Panc1 (cell line): Measurements from ENCODE around the gene HORMAD1. TPM values are rescaled to one million over a fixed set of nuclear protein-coding genes. Genes with fewer than 3 reads are reported as not detected.
A peak's percentile ranks its signal among the peaks of the same experiment; 100 is the strongest.

Source experiments
- ATAC-seq: fragments of 200-7000 bp; cut with Tn5 transposase; 2 replicates; pipeline ENCODE4 v1.9.1; 2020; ENCODE audit warnings: mild to moderate bottlenecking, moderate library complexity
- BruUV-seq: library from RNA; stranded (reverse); fragments of 400-500 nt; replicated peaks from 2 replicates; lab custom pipeline; 2021; lab: Mats Ljungman, UMichigan
- CTCF ChIA-PET: fragments of 300-600 bp; sonication (Branson Sonifier 250); formaldehyde crosslinking; loops from one replicate; lab custom pipeline; 2022; ENCODE audit warnings: antibody characterized with exemption; lab: Charles Lee
- POLR2A ChIA-PET: fragments of 300-600 bp; sonication (Branson Sonifier 250); formaldehyde crosslinking; loops from one replicate; lab custom pipeline; 2022; ENCODE audit warnings: antibody characterized with exemption; lab: Charles Lee
- DNase-seq: peaks from one replicate; pipeline ENCODE4 v3.0.0-alpha.2; 2010; ENCODE audit warnings: low read depth, low spot score
- H3K27ac ChIP-seq: 2 replicates; pipeline ENCODE4 v1.5.1; 2011; ENCODE audit warnings: mild to moderate bottlenecking, low read length, inconsistent platforms
- H3K27me3 ChIP-seq: fragments of 200-500 bp; sonication (Bioruptor generic); 2 replicates; pipeline ENCODE4 v1.6.0; 2014; ENCODE audit warnings: low read length, inconsistent platforms; ENCODE audit not compliant: control insufficient read depth, insufficient read depth
- H3K36me3 ChIP-seq: fragments of 200-500 bp; sonication (Bioruptor generic); 2 replicates; pipeline ENCODE4 v1.5.1; 2014; ENCODE audit warnings: inconsistent platforms, mild to moderate bottlenecking, low read length, moderate library complexity; ENCODE audit not compliant: control insufficient read depth, insufficient read depth
- H3K4me1 ChIP-seq: 2 replicates; pipeline ENCODE4 v1.5.1; 2011; ENCODE audit warnings: inconsistent platforms, mild to moderate bottlenecking, low read length, moderate library complexity; ENCODE audit not compliant: control insufficient read depth, insufficient read depth
- H3K4me3 ChIP-seq, 2 experiments: 2 replicates each; pipeline ENCODE4 v1.5.1; 2011 to 2012; ENCODE audit warnings: low read depth in 2 of 2, low read length in 2 of 2, mild to moderate bottlenecking in 2 of 2, inconsistent platforms in 1 of 2, moderate library complexity in 1 of 2
- H3K9me3 ChIP-seq: fragments of 200-500 bp; sonication (Bioruptor generic); 2 replicates; pipeline ENCODE4 v1.5.1; 2014; ENCODE audit warnings: low read depth, mild to moderate bottlenecking, inconsistent platforms, low read length, moderate library complexity; ENCODE audit not compliant: control insufficient read depth, insufficient read depth
- CTCF ChIP-seq: fragments of 450-650 bp; IDR thresholded peaks from 2 replicates; pipeline ENCODE4 v1.5.1; 2017; ENCODE audit warnings: mild to moderate bottlenecking
- POLR2AphosphoS5 ChIP-seq: IDR thresholded peaks from 2 replicates; pipeline ENCODE4 v1.6.1; 2012; ENCODE audit warnings: mild to moderate bottlenecking, low read depth, low read length, moderate library complexity
- SIN3A ChIP-seq: IDR thresholded peaks from 2 replicates; pipeline ENCODE4 v1.6.1; 2012; ENCODE audit warnings: low read depth, mild to moderate bottlenecking, low read length, moderate library complexity, borderline replicate concordance; ENCODE audit not compliant: insufficient read depth
- TCF7L2 ChIP-seq: IDR thresholded peaks from 2 replicates; pipeline ENCODE4 v1.6.1; 2011; ENCODE audit warnings: mild to moderate bottlenecking, low read depth, low read length, inconsistent platforms
- in situ Hi-C: cut with HindIII; loops from 2 replicates; pipeline ENCODE4 v1.10.0; 2016; ENCODE audit warnings: low sequenced_read_pairs, low pct_unique_long_range_greater_than_20kb
- intact Hi-C: fragments of 100-400 bp; cut with micrococcal nuclease; formaldehyde crosslinking; loops from one replicate; pipeline ENCODE4 v1.10.0; 2022; ENCODE audit not compliant: unreplicated experiment
- total RNA-seq: library from RNA; stranded (reverse); gene quantifications from one replicate; pipeline ENCODE4 v1.2.1, GENCODE V29; 2021; ENCODE audit not compliant: unreplicated experiment
- TF ChIP-seq, protein P1 (sequence below), 2 experiments: IDR thresholded peaks; 2 replicates each; pipeline ENCODE4 v1.6.1; 2011 to 2012; ENCODE audit warnings: low read depth in 2 of 2, control low read depth in 1 of 2, low read length in 1 of 2, mild to moderate bottlenecking in 1 of 2, moderate library complexity in 1 of 2; ENCODE audit not compliant: insufficient read depth in 1 of 2

HORMAD1 gene
- total RNA-seq, 1 experiment from 2014 or later, result not detected

DNA sequence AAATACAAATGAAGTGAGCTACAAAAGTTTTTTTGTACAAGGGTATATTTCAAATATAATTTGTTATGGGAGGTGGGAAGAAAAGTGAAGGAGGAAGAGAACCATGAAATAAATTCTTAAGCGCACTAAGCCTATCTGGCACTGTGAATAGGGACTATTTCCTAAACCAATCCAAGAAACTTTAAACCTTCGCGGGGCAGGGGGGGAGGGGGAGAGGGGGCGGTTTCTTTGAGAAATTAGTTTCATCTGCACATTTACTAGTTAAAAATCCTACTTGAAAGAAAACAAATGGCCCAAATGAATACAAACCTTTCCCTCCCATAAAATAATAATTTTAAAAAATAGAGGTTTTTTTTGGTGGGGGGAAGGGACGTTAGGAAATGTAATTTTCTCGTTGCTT is 24.1 kb downstream of the HORMAD1 start:
- DNase-seq, result no peak
- no peak for TF ChIP-seq TCF7L2
- no peak for TF ChIP-seq POLR2AphosphoS5
- TF ChIP-seq, protein P1, sequence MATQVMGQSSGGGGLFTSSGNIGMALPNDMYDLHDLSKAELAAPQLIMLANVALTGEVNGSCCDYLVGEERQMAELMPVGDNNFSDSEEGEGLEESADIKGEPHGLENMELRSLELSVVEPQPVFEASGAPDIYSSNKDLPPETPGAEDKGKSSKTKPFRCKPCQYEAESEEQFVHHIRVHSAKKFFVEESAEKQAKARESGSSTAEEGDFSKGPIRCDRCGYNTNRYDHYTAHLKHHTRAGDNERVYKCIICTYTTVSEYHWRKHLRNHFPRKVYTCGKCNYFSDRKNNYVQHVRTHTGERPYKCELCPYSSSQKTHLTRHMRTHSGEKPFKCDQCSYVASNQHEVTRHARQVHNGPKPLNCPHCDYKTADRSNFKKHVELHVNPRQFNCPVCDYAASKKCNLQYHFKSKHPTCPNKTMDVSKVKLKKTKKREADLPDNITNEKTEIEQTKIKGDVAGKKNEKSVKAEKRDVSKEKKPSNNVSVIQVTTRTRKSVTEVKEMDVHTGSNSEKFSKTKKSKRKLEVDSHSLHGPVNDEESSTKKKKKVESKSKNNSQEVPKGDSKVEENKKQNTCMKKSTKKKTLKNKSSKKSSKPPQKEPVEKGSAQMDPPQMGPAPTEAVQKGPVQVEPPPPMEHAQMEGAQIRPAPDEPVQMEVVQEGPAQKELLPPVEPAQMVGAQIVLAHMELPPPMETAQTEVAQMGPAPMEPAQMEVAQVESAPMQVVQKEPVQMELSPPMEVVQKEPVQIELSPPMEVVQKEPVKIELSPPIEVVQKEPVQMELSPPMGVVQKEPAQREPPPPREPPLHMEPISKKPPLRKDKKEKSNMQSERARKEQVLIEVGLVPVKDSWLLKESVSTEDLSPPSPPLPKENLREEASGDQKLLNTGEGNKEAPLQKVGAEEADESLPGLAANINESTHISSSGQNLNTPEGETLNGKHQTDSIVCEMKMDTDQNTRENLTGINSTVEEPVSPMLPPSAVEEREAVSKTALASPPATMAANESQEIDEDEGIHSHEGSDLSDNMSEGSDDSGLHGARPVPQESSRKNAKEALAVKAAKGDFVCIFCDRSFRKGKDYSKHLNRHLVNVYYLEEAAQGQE (IDR thresholded peaks at IDR 0.05; ENCODE audit: insufficient read depth in 1 of 2, low read depth in 2 of 2, low read length in 1 of 2), result no peak
- no peak for TF ChIP-seq CTCF
- no peak for TF ChIP-seq SIN3A
- in situ Hi-C loops, result no loop called here
- intact Hi-C loops, result no loop called here
- peaks cover 8% of the 10 kb centered on the region; the same call in 1 of the 2 replicates for H3K4me1 ChIP-seq
- H3K9me3 ChIP-seq, result no peaks in the 10 kb centered on the region
- no peak for ATAC-seq
- peak overlapping the region; percentile 90 for H3K27ac ChIP-seq
- POLR2A ChIA-PET, result interaction anchor here (0.5 to 1.0 kb wide), 3 partner anchors 9 to 142 kb away, joined by 3 to 6 read pairs (median 4); no protein-coding TSS in a partner anchor
- H3K36me3 ChIP-seq, result peaks cover 16% of the 10 kb centered on the region
- peaks cover 3% of the 10 kb centered on the region; the same call in 1 of the 2 replicates for H3K27me3 ChIP-seq
- peak overlapping the region; percentile 81 to 83 for H3K4me3 ChIP-seq
- no TSS peak for BruUV-seq
- CTCF ChIA-PET, result interaction anchor here (0.6 kb wide), 2 partner anchors 300 to 605 kb away, joined by 3 read pairs; no protein-coding TSS in a partner anchor

DNA sequence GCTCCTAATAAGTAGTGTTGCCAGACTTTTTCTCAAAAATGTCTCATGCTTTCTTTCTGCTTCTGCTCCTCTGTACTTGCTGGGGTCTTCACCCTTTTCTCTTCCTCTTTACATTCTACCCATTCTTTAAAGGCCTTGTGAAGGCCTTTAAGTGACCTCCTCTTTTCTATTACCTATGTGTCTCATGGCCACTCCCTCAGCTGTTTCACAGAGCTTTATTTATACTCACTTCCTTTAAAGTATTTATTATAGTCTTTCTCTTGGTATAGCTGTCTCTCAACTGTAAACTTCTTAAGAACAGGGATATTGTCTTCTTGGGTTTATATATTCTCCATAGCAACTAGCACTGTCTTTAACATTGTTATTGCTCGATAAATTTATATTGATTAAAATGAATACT is 24.5 kb downstream of the HORMAD1 start:
- BruUV-seq, result no TSS peak
- DNase-seq, result no peak
- no peak for TF ChIP-seq SIN3A
- TF ChIP-seq, protein P1 (IDR thresholded peaks at IDR 0.05; ENCODE audit: insufficient read depth in 1 of 2, low read depth in 2 of 2, low read length in 1 of 2), result no peak
- TF ChIP-seq TCF7L2, result no peak
- no peak for TF ChIP-seq CTCF
- TF ChIP-seq POLR2AphosphoS5, result no peak
- intact Hi-C loops, result no loop called here
- Histone ChIP-seq H3K9me3 (no peaks in the 10 kb centered on the region), H3K27me3 (no peaks in the 10 kb centered on the region; the same call in 1 of the 2 replicates), H3K36me3 (peaks cover 19% of the 10 kb centered on the region), H3K4me1 (peaks cover 8% of the 10 kb centered on the region; the same call in 1 of the 2 replicates), H3K4me3 (peak overlapping the region; percentile 81 to 83), H3K27ac (peak overlapping the region; percentile 67)
- ChIA-PET POLR2A (interaction anchor here (1.0 kb wide), 1 partner anchor 126 kb away, joined by 3 read pairs; no protein-coding TSS in a partner anchor), CTCF (interaction anchor here (0.6 kb wide), 1 partner anchor 300 kb away, joined by 3 read pairs; no protein-coding TSS in a partner anchor)
- ATAC-seq, result no peak
- in situ Hi-C loops, result no loop called here
